ENCODE measurements around the gene MBNL2. TPM values are rescaled to one million over a fixed set of nuclear protein-coding genes. Genes with fewer than 3 reads are reported as not detected.
A peak's percentile ranks its signal among the peaks of the same experiment; 100 is the strongest.

Gene MBNL2
- total and polyA plus RNA-seq, 2 of the 13 experiments (the other 11 are each of a cell fraction or from before 2014, with no cell fraction given) = 30.8 to 59.0 TPM

- Histone ChIP-seq H3K9ac (ENCODE audit: insufficient read depth, low read depth, low read length) (no peak overlapping the region), H2AFZ (ENCODE audit: low read length) (no peak overlapping the region), H3K4me3 (replicated peaks in 1 of 3; ENCODE audit: insufficient read depth in 1 of 3, low read depth in 2 of 3, low read length in 3 of 3) (no peak overlapping the region), H3K4me2 (ENCODE audit: low read depth, low read length) (no peak overlapping the region), H3K4me1 (ENCODE audit: insufficient read depth, low read length) (peaks cover 25% of the 10 kb centered on the region), H3K79me2 (ENCODE audit: insufficient read depth, low read length) (no peaks in the 10 kb centered on the region), H3K36me3 (replicated peaks in 1 of 2; ENCODE audit: control insufficient read depth in 1 of 2, insufficient read depth in 2 of 2, low read length in 2 of 2) (peaks cover 22 to 69% of the 10 kb centered on the region in 2 experiments), H3K27ac (ENCODE audit: extremely low read length, insufficient read depth, low read length) (no peak overlapping the region), H3K27me3 (ENCODE audit: control insufficient read depth in 1 of 2, insufficient read depth in 2 of 2, low read length in 2 of 2) (no peaks in the 10 kb centered on the region), H3K9me3 (ENCODE audit: low read length) (no peaks in the 10 kb centered on the region), H4K20me1 (ENCODE audit: insufficient read depth, low read length) (no peaks in the 10 kb centered on the region)
- in situ Hi-C loops (cut with HindIII; ENCODE audit: extremely low pct_ligation_motif_present, low pct_unique_long_range_greater_than_20kb) (no loop called here), intact Hi-C loops (cut with micrococcal nuclease; ENCODE audit: unreplicated experiment) (loop anchor here (10.0 kb wide), 1 partner anchor 209 kb away; no protein-coding TSS in a partner anchor)
- 98% methylated on average over 5 of the region's 5 CpGs for WGBS (ENCODE audit: low lambda C conversion rate)
- DNase-seq (ENCODE audit: low spot score) (no peak), ATAC-seq (no peak), FAIRE-seq (no peak)
- no peak for TF ChIP-seq ZEB1 (IDR thresholded peaks at IDR 0.05; ENCODE audit: insufficient replicate concordance, low read depth)
- TF ChIP-seq HNF4A (CRISPR knock-in tag; IDR thresholded peaks at IDR 0.05) = no peak
- no peak for TF ChIP-seq GFI1 (CRISPR knock-in tag; IDR thresholded peaks at IDR 0.05; ENCODE audit: borderline replicate concordance)
- TF ChIP-seq PAF1 (CRISPR knock-in tag; IDR thresholded peaks at IDR 0.05) = no peak
- POLR2A ChIA-PET = no interaction called here
- CTCF ChIA-PET (ENCODE audit: low intra/inter-chr PET ratio, low total read pairs) = no interaction called here
- BruUV-seq (replicated peaks) = no TSS peak
Measured at GRCh38 chr13:97366172-97366688, 144.1 kb downstream of the MBNL2 start.

GRCh38 chr13:97367016-97367822, 145.1 kb downstream of the MBNL2 start:
- CTCF ChIA-PET (ENCODE audit: low intra/inter-chr PET ratio, low total read pairs) = no interaction called here

More at GRCh38 chr13:97367016-97367822, 145.1 kb downstream of the MBNL2 start:
- no peak overlapping the region for H3K9ac ChIP-seq (ENCODE audit: insufficient read depth, low read depth, low read length)
- peak; percentile 28; the same call in 2 of the 3 replicates for ATAC-seq
- H3K36me3 ChIP-seq (replicated peaks in 1 of 2; ENCODE audit: control insufficient read depth in 1 of 2, insufficient read depth in 2 of 2, low read length in 2 of 2) = peaks cover 22 to 73% of the 10 kb centered on the region in 2 experiments
- WGBS (ENCODE audit: low lambda C conversion rate) = 95% methylated on average over 15 of the region's 15 CpGs
- no peak overlapping the region for H3K4me2 ChIP-seq (ENCODE audit: low read depth, low read length)
- peaks cover 24% of the 10 kb centered on the region for H3K4me1 ChIP-seq (ENCODE audit: insufficient read depth, low read length)
- DNase-seq (ENCODE audit: low spot score) = no peak
- no peak for FAIRE-seq
- H3K9me3 ChIP-seq (ENCODE audit: low read length) = no peaks in the 10 kb centered on the region
- no TSS peak for BruUV-seq (replicated peaks)
- no peak overlapping the region for H3K27ac ChIP-seq (ENCODE audit: extremely low read length, insufficient read depth, low read length)
- peak; percentile 63 for TF ChIP-seq RBM22 (optimal IDR thresholded peaks at IDR 0.05; ENCODE audit: low read length)
- TF ChIP-seq NFE2L2 (IDR thresholded peaks at IDR 0.05; ENCODE audit: low read length) = no peak
- TF ChIP-seq NR2C2 (CRISPR knock-in tag; IDR thresholded peaks at IDR 0.05; ENCODE audit: borderline replicate concordance) = no peak
- no peak for TF ChIP-seq ZNF530 (CRISPR knock-in tag; IDR thresholded peaks at IDR 0.05; ENCODE audit: low read depth)
- no peaks in the 10 kb centered on the region for H4K20me1 ChIP-seq (ENCODE audit: insufficient read depth, low read length)
- in situ Hi-C loops (cut with HindIII; ENCODE audit: extremely low pct_ligation_motif_present, low pct_unique_long_range_greater_than_20kb) (no loop called here), intact Hi-C loops (cut with micrococcal nuclease; ENCODE audit: unreplicated experiment) (loop anchor here (10.0 kb wide), 1 partner anchor 208 kb away; no protein-coding TSS in a partner anchor)
- H3K79me2 ChIP-seq (ENCODE audit: insufficient read depth, low read length) = no peaks in the 10 kb centered on the region
- no peak overlapping the region for H3K4me3 ChIP-seq (replicated peaks in 1 of 3; ENCODE audit: insufficient read depth in 1 of 3, low read depth in 2 of 3, low read length in 3 of 3)
- H2AFZ ChIP-seq (ENCODE audit: low read length) = no peak overlapping the region
- POLR2A ChIA-PET = no interaction called here
- H3K27me3 ChIP-seq (ENCODE audit: control insufficient read depth in 1 of 2, insufficient read depth in 2 of 2, low read length in 2 of 2) = no peaks in the 10 kb centered on the region
